Activated T-cell treated with anti-CD3 and anti-CD28 coated beads for 48 hours (primary cell): ENCODE results near the gene NHS.
"Not testable (repeated sequence)": the region's sequence is repeated elsewhere in the genome, so short reads cannot be mapped to it uniquely, and the experiment has no call there.

ENCODE experiments used
- DNase-seq: peaks from one replicate; pipeline ENCODE4 v3.0.0-alpha.2; 2020; ENCODE audit warnings: low read depth

The NHS gene

DNA sequence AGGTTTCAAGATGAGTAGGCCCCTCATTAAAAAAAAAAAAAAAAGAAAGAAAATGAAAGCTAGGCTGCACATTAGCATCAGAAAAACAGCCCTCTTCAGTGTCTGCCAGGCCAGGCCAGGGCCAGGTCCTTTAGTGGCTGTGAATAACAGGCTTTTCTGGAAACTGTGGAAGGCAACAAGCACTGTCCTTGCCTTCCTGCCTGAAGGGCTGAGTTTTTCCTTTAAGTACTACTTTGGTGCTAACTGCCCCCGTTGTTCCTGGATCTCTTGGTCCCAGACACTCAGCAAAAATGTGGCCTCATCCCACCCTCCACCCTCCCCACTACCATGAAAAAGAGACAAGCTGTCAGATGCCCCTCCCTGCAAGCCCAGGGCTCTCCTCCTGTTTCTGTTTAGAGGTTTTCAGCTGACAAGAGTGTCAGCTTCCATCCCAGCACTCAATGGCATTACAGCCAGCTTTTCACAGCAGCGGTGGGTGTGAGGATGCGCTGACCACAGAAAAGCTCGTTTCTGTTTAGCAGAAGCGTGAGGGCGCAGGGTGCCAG, 174.2 kb downstream of the NHS start:
- DNase-seq = no peak

DNA sequence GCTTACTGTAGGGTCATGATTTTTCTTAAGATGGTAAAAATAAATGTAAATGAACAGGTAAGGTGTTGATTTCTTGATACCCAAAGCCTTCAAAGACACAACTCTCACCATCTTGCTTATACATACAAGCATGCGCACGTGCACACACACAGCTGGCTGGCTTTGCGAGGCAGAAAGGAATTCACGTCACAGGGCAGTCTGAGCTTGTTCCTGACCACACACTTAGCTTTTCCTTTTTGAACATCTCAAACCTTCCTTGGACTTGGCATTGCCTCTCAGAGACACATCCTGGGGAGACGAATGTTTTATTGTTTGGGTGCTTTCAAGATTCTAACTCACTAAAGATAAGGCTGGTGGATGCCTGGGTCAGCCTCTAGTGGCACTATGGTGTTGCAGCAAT, 175.0 kb downstream of the NHS start:
- no peak for DNase-seq

DNA sequence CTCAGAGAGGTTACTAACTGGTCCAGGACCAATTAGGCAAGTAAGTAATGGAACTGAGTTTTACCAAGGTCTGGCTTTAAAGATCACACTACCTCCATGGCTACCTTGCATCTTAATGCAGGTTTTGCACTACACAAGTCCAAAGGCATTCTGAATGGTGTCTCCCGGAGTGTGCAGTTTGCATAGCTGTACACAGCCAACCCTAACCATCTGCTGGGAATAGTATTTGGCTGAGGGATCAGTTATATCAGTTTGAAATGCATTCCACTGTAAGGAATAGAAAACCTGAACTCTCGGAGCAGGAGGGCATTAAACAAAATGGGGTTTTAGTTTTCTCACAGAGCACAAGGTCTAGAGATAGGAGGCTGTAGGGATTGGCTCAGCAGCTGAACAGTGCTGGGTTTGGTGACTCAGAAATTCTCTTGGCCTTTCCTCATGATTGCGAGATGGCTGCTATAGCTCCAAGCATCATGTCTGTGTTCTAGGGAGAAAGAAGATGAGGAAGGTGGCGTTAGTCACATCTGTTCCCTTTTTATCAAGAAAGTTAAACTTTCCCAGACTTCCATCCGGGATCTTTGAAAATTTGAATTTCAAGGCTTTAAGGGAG, 177.1 kb downstream of the NHS start:
- no peak for DNase-seq

DNA sequence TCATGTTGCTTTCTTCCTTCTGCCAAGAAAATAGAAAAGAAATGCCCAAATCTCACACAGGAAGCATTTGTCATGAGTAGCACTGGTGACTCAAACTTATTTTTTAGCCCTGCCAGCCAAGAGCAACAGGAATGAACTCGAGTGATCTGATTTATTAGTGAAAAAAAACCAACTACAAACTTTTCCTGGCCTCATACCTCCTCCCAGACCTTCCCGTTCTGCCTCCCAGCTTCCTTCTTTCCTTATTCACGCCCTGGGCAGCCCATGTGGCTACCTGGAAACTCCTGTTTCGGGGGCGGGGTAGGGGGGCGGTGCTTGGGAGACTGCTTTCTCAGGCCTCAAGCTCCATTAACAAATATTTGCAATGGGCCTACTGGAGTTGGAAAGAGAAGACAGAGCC, 178.5 kb downstream of the NHS start:
- no peak for DNase-seq

DNA sequence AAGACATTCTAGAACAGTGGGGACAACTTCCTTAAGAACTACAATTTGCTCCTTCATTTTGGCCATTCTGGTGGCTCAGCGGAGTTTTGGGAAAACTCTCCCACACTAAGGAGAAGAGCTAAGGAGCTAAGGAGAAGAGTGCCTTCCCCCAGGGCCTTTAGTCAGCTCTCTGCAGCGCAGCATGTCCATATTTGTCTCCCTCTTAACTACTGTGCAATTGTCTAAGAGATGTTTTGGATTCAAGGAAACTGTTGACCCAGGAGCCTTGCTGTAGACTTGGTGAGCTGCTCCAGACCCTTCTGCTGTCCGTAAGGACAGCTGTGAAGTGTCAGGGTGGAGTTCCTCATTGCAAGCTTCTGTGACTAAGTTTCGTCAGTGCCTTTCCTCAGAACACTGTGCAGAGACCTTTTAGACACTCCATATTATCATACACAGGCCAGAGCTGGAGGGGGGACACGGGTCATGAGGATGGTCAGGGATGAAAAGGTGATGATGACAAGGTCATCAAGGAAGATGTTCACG, 179.0 kb downstream of the NHS start:
- DNase-seq = no peak

DNA sequence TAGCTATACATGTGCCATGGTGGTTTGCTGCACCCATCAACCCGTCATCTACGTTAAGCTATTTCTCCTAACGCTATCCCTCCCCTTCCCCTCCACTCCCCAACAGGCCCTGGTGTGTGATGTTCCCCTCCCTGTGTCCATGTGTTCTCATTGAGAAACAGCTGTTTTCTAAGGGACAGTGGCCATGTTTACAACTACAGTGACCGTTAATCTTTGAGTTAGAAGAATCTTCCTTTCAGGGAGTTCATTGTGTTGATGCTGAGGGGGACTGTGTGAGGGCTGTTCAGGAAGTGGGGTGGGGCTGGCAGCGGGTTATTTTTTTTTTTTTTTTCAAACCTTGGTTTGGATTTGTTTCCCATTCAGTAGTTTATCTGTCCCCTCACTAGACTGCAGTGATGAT, 179.9 kb downstream of the NHS start:
- no peak for DNase-seq

DNA sequence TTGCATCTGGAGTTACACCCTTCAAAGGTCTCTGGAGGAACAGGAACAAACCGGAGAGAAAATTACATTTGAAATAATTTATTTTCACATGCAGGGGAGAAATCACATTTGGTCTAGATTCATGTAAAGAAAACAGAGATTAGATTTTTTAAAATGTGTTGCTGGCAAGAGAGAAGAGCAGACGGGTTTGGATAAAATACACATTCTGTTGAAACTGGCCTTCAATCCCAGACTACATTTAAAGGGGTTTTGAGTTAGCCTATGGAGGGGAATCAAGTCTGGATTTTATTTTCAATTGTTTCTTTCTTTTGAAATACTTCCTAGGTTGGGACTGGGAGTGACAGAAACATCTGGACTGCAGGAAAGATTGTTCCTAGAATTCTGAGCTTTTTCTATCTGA, 180.8 kb downstream of the NHS start:
- DNase-seq = no peak

DNA sequence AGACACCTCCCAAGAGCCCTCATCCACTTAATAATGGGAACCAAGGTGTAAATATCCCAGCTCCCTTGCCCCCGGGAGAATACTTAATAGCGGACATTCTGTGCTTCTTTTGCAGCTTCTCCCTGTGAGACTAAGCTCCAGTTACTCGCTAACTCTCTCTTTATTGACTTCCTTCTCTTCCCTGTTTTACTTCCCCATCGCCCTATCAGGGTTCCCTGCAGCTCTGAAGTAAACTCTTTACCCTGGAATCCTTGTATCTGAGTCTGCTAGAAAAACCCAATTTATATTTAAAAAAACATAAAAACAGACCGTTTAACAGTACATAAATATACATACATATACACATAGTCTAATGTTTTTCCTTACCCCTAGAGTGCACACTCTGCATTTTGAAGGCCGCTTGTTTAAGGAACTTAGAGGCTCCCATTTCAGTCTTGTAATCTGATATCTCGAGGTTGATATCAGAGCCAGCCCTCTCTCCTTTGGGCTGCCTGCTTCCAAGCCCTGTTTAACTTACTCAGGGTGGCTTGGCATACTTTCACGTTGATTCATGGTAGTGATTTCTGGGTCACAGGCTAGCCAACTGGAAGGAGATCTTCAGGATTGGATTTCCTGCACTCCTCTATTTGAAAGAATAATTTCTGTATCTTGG, 184.9 kb downstream of the NHS start:
- DNase-seq = no peak

DNA sequence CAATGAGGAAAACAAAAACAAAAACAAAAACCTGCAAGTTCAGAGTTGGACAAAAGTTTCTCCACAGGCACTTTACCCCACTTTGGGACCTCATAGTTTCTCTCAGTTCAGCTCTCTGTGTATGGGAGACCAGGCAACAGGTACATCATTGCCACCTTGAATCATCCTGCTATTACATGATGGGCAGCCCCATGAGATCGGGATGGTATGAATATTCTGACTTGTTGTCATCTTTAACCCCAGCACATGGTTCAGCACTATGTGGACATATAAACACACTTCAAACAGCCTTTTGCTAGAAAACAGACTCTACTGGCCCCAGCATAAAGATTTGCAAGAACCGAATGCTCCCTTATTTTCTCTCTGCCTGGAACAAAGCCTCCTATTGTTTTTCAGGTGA, 185.4 kb downstream of the NHS start:
- no peak for DNase-seq

DNA sequence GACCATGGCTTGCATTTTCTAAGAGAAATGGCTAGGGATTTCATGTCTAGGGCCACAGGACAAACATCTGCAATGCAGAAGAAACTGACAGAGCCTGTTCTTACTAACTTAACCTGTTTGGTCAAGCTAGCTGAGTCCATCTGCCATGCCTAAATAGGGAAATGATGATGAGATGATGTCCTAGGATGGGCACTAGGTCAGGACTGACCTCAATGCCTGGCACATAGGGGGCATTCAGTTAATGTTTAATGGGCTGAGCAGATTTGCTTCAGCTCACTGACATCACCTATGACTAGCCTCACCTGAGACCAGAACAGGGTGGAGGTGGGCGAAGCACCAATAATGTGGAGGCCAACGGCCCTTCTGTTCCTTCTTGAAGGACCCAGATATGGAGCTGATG, 188.1 kb downstream of the NHS start:
- DNase-seq = no peak

DNA sequence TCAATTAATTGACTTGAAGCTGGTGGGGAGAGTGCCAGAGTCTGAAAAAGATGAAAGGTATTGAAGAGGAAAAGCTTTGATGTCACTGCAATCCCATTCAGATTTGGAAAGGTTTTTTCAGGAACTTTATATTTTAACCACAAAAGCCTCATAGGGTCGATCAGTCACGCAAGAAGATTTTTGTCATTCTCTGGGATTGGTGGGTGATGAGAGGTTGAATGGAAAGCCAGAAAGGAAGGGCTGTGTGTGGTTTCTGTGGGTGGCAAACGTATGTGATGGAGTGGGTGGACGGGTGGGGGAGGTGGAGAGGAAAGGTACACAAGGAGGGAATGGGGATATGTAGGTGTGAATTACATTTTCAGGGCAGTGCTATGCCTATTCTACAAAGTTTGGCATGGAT, 188.5 kb downstream of the NHS start:
- no peak for DNase-seq

DNA sequence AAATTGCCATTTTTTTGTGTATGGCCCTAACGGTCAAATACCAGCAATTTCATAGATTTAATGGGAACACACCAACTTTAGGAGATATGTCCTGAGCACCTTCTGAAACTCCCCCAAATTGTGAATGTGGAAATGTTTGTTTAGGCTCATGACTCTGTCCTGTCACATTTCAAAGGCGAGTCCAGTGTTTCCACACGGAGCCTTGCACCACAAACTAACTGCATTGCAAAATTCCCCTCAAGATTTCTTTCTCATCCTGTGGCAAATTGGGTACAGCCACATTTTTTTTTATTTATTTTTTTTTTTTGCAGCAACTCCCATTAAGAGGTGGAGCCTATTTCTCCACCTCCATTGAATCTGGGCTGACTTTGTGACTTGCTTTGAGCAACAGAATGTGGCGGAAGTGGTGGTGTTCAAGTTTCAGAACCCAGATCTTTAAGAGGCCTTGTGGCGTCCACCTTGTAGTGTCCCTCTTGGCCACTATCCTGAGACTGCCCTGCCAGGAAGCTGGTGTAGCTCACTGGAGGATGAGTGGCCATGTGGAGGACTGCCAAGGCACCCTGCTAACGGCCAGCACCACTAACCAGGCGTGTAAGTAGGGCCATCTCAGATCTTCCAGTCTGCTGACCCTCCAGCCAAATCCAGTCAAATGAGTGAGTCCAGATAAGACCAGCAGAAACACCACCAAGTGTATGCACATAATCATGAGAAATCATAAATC, 189.8 kb downstream of the NHS start:
- DNase-seq = no peak

DNA sequence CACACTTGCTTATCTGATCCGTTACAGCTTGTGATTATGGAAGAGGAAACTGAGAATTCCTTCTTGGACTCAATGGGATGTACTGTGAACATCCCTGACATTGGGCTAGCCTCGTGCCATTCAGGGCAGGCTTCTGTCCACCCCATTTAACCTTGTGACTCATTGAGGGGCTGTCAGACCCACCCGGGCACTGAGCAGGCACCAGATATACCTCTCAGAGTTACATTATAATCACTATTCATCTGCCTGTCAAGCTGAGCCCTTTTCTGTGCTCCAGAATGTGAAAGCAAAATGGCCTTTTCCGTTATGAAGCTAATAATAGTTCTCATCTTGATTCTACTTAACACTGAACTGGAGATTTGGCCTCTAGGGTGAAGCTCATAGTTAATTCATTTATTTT, 191.7 kb downstream of the NHS start:
- DNase-seq = no peak

DNA sequence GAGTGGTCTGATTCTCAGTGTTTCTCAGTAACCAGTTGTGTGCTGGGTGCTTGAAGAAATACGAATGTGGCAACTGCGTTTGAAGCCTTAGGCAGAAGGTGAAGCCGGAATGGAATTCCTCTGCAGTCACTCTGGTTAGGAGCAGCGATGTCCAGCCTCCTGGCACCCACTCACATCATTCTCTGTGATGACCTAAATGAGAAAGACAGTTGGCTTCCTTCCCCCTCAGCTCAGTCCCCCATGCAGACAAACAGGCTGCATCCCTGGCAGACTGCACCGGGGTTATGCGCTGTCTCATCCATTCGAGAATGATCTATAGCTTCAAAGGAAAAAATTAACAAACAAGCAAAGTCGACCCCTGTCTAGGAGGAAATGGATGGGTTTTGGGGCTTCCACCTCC, 192.2 kb downstream of the NHS start:
- no peak for DNase-seq

DNA sequence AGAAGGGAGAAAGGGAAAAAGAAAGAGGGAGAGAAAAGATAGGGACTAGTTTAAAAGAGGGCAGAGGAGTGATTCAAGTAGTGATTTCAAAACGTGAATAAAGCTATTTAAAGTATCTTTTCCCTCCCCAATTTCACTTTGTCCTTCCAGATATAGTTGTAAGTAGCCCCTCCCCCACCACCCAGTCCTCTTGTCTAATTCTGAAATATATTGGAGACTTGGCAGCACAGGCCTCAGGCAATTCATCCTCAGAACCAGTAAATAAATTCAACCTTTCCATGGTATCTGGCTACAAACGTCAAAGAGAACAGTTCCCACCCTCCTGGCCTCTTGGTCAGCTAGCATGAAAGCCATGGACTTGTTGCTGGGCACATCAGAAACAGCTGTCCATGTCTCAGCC, 192.8 kb downstream of the NHS start:
- DNase-seq = no peak

DNA sequence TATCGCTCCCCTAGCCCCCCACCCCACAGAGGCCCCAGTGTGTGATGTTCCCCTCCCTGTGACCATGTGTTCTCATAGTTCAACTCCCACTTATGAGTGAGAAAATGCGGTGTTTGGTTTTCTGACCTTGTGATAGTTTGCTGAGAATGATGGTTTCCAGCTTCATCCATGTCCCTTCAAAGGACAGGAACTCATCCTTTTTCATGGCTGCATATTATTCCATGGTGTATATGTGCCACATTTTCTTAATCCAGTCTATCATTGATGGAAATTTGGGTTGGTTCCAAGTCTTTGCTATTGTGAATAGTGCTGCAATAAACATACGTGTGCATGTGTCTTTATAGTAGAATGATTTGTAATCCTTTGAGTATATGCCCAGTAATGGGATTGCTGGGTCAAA, 193.8 kb downstream of the NHS start:
- DNase-seq = not testable (repeated sequence)

DNA sequence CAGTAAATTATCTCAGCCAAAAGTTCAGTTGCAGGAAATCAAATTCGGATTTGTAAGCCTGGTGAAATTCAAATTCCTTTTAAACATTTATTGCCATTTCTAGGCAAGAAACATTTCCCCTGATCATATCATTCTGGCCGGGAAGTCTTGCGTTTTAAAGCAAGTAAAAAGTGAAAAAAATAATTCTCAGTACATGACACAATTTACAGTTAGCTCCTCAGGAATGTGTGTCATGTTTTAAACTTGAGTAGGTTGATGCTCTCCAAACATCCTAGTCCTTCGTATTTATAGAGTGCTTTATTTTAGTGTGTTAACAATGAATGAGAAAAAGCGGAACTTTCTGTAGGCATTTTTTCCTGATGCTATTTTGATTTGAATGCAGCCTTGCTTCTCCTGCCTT, 204.0 kb downstream of the NHS start:
- DNase-seq = no peak

DNA sequence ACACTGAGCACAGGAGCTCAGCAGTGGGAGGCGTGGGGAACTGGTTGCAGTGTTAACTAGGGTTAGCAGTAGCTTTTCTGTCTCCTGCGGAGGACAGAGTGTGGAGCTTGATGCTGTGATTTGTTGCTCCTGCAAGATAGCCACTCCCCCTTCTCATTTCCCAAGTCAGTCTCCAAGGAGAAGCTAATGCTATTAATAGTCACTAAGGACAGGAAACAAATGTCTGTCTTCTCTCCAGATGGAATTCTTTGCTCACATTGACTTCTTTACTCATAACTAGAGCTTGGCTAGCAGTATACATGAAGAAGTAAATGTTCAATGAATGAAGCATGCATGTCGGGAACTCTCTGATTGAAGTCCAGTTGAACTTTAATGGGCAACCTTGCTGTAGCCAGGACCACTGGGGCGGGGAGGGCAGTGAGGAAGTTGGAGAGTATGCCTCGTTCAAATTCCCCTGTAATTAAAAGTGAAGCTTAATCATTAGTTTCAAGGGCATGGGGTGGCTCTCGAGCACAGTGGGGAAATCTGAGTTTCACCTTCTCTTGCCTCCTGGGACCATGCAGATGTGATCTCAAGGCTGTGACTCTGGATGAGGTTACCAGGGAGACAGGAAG, 205.6 kb downstream of the NHS start:
- DNase-seq = no peak

DNA sequence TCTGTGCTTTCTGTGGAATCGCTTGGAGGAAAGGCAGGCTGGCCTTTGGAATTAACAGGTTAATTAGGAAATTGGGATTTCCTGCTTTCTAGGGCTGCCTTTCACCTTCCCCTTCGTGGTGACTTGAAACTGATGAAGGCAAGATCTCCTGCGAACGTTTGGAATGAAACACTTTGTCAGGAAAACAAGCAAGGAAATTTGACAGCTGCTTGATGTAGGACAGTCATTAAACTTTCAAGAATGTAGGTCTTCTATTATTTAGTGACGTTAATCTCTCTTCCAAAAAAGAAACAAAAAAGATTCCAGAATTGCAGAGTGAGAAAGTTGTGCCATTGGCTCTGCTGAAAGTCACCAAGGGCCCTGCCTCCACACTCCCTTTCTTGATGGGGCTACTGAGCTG, 206.6 kb downstream of the NHS start:
- DNase-seq = no peak

DNA sequence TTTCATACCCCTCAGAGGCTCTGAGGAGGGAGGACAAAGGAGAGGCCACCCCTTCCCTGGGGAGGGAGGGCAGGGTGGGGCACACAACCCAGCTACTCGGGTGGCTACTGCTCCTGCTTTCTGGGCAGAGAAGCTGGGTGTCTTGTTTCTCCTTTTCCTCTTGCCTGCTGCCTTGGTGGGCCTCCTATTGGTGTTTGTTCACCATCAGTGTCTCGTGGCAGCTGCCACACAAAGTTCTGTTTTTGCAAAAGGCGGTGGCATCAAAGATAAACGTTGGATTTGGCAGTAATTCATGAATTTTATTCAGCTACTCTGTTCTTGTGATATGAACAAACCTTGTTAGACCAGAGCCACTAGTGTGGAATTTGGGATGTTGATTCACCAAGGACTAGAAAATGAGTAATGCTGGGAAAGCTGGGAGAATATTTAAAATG, 209.3 kb downstream of the NHS start:
- no peak for DNase-seq

DNA sequence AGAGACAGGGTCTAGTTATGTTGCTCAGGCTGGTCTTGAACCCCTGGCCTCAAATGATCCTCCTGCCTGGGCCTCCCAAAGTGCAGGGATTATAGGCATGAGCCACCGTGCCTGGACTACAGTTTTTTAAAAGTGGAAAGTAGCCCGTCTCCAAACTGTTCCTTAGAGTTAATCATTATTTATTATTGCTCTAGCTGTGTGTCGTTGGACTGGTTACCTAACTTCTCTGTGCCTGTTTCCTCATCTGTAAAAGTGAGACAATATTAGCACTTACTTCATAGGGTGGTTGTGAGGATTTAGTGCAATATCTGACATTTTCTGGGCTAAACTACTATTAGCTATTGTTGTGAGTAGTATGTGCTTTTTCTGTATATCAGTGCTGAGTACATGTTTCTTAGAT, 210.0 kb downstream of the NHS start:
- no peak for DNase-seq

DNA sequence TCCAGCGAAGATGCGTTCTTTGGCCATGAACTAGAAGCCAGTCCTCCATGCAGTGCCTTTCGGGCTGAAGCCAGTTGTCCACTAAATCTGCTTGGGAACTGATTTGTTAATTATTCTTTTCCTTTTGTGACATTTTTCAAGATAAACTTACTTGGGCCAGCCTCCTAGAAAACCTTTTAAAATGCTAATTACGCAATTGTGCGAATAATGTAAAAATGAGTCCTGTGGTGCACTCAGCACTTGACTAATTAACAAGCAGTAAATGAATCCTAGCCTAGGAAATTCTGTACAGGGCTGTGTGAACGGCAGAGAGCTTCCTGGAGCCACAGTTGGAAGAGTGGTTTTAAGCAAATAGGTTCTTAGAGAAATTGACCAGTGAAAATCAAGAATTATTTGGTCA, 212.4 kb downstream of the NHS start:
- no peak for DNase-seq

DNA sequence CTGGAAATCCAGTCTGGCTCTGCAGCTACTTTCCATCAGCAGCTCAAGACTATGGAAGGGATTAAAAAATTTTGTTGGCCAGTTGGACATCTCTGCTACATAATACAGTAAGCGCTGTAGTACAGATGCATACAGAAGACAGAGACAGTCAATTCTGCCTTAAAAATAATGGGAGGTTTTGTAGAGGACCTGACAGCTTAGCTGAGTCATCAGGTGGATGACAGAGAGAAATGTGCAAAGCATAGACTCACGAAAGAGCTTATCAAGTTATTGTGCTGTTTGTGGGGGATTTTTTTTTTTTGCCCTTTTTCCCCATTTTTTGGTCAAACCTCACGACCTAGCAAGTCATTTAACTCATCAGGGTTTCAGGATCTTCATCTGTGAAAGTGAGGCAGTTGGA, 213.3 kb downstream of the NHS start:
- DNase-seq = no peak
